ENCODE results near the gene MLPH. TPM values are rescaled to one million over a fixed set of nuclear protein-coding genes. Genes with fewer than 3 reads are reported as not detected.

MLPH gene
- total and polyA plus RNA-seq, 4 donors = 71.0 to 295 (median 192) TPM

DNA sequence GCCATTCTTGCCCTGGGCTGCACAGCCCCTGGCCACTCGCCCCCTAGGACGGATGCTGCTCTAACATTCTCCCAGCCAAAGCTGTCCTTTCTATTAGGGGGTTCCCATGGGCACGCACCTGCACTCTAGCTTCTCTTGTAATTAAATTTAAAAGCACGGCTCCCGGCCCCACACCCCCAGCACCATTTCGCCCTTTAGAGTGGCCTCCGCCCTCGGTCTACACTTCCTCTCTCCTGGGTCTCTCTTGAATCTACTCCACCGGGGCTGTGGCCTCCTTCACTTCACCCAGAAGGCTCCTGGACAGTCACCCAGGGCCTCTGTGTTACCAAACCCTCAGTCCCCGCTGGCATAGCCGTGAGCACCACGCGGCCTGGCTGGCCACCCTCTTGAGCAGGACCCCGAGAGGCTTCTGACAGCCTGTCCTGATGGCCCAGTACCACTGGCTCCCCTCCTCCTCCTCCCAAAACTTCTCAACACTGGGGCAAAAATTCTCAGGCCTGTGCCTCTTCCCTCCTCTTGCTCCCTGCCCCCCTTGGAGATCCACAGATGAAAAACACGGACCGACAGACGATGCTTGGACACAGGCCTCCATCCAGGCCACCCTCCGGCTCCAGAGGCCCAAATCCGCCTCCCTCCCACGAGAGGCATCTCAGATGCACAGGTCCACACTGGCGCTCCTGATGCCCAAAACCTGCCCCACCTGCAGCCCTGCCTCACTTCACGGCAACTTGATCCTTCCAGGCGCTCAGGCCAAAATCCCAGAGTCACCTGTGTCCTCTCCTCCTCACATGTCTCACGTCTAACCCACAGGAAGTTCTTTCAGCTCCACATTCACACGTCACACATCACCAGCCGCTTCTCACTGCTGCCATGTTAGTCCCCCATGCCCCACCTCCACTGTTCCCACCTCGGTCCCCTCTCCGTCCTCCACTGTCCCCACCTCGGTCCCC, 110.4 kb downstream of the MLPH start:
- no peak overlapping the region for H3K4me3 ChIP-seq
- 88 to 89% methylated on average over 29 of the region's 29 CpGs for WGBS, 2 donors
- no peak for DNase-seq
- no peak overlapping the region for H3K27ac ChIP-seq (ENCODE audit: low read depth in 1 of 2, low read length in 1 of 2)
- no peaks in the 10 kb centered on the region for H3K9me3 ChIP-seq (ENCODE audit: control insufficient read depth in 4 of 4, insufficient read depth in 3 of 4, low read length in 3 of 4)
- no peaks in the 10 kb centered on the region for H3K36me3 ChIP-seq (ENCODE audit: control insufficient read depth in 4 of 4, insufficient read depth in 4 of 4, low read length in 4 of 4)
- H3K9ac ChIP-seq (ENCODE audit: insufficient read depth in 1 of 2, low read length in 2 of 2) = no peak overlapping the region
- TF ChIP-seq, protein P1, sequence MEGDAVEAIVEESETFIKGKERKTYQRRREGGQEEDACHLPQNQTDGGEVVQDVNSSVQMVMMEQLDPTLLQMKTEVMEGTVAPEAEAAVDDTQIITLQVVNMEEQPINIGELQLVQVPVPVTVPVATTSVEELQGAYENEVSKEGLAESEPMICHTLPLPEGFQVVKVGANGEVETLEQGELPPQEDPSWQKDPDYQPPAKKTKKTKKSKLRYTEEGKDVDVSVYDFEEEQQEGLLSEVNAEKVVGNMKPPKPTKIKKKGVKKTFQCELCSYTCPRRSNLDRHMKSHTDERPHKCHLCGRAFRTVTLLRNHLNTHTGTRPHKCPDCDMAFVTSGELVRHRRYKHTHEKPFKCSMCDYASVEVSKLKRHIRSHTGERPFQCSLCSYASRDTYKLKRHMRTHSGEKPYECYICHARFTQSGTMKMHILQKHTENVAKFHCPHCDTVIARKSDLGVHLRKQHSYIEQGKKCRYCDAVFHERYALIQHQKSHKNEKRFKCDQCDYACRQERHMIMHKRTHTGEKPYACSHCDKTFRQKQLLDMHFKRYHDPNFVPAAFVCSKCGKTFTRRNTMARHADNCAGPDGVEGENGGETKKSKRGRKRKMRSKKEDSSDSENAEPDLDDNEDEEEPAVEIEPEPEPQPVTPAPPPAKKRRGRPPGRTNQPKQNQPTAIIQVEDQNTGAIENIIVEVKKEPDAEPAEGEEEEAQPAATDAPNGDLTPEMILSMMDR (IDR thresholded peaks at IDR 0.05; ENCODE audit: control extremely low read depth, extremely low read depth) = no peak
- no peaks in the 10 kb centered on the region for H3K27me3 ChIP-seq (ENCODE audit: control insufficient read depth in 3 of 3, insufficient read depth in 3 of 3, low read length in 2 of 3)
- peaks cover 3 to 13% (median 5%) of the 10 kb centered on the region in 5 donors for H3K4me1 ChIP-seq (ENCODE audit: control insufficient read depth in 5 of 5, insufficient read depth in 5 of 5, low read length in 5 of 5)
- ATAC-seq (ENCODE audit: insufficient read depth, low FRiP score) = no peak

DNA sequence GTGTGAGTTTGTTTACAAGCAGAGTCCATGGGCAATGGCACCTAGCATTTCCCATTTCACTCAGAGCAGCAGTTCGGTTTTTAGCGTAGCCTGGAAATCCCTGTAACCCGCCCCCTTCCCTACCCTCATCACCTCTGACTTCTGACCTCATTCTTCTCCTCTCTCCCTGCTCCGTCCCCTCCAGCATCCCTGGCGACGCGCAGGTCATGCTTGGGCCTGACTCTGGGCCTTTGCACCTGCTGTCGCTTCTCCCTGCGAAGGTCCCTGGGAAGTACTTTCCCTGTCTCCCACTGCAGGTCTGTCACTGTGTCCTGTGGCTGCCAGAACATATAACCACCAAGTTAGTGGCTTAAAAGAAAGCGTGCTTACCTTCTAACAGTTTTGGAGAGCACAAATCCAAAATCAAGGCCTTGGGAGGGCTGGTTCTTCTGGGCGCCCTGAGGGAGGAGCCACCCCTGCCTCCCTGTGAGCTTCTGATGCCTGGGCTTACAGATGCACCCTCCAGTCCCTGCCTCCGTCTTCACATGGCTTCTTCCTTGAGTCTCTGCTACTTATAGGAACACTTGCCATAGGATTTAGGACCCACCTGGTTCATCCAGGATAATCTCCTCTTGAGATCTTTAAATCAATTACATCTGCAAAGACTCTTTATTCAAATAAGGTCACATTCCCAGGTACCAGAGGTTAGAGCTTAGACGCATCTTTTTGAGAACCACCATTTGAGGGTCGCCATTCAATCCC, 111.6 kb downstream of the MLPH start:
- WGBS, 2 donors = 83 to 95% methylated on average over 14 of the region's 14 CpGs
- DNase-seq (no peak), ATAC-seq (ENCODE audit: insufficient read depth, low FRiP score) (no peak)
- TF ChIP-seq, protein P1 (IDR thresholded peaks at IDR 0.05; ENCODE audit: control extremely low read depth, extremely low read depth) = no peak
- peaks cover 3 to 15% (median 9%) of the 10 kb centered on the region in 5 donors for H3K4me1 ChIP-seq (ENCODE audit: control insufficient read depth in 5 of 5, insufficient read depth in 5 of 5, low read length in 5 of 5)
- H3K27me3 ChIP-seq (ENCODE audit: control insufficient read depth in 3 of 3, insufficient read depth in 3 of 3, low read length in 2 of 3) = no peaks in the 10 kb centered on the region
- no peaks in the 10 kb centered on the region for H3K9me3 ChIP-seq (ENCODE audit: control insufficient read depth in 4 of 4, insufficient read depth in 3 of 4, low read length in 3 of 4)
- H3K4me3 ChIP-seq = no peak overlapping the region
- H3K36me3 ChIP-seq (ENCODE audit: control insufficient read depth in 4 of 4, insufficient read depth in 4 of 4, low read length in 4 of 4) = no peaks in the 10 kb centered on the region
- H3K9ac ChIP-seq (ENCODE audit: insufficient read depth in 1 of 2, low read length in 2 of 2) = no peak overlapping the region
- no peak overlapping the region for H3K27ac ChIP-seq (ENCODE audit: low read depth in 1 of 2, low read length in 1 of 2)

DNA sequence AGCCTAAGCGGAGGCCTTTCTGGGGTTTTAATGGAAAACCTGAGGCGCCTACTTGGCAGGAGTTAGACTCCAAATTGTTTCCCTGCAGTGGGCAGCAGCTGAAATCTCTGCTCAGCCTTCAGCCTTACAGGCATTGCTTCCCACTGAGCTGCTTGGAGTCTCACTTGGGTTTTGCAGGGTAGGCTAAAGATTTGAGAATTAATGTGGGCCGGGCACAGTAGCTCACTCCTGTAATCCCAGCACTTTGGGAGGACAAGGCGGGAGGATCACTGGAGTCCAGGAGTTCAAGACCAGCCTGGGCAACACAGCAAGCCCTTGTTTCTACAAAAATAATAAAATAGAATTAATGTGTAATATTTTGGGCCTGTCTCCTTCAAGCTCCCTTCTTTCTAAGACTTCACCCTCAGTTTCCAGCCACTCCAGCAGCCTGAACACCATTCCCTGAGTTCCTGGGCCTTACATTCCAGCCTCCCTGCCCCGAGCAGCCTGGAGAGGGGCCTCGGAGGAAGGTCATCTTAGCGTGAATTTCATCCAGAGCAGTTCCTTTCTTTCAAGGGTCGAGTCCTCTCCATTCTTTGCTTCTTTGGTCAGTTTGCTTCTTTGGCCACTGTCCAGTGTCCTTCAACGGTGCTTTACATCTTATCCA, 112.5 kb downstream of the MLPH start:
- 76 to 85% methylated on average over 9 of the region's 9 CpGs for WGBS, 2 donors
- Histone ChIP-seq H3K27ac (ENCODE audit: low read depth in 1 of 2, low read length in 1 of 2) (peak overlapping the region; percentile 49 to 75), H3K4me3 (no peak overlapping the region), H3K9ac (ENCODE audit: insufficient read depth in 1 of 2, low read length in 2 of 2) (no peak overlapping the region), H3K4me1 (ENCODE audit: control insufficient read depth in 5 of 5, insufficient read depth in 5 of 5, low read length in 5 of 5) (peaks cover 3 to 15% (median 7%) of the 10 kb centered on the region in 5 donors), H3K9me3 (ENCODE audit: control insufficient read depth in 4 of 4, insufficient read depth in 3 of 4, low read length in 3 of 4) (no peaks in the 10 kb centered on the region), H3K27me3 (ENCODE audit: control insufficient read depth in 3 of 3, insufficient read depth in 3 of 3, low read length in 2 of 3) (no peaks in the 10 kb centered on the region), H3K36me3 (ENCODE audit: control insufficient read depth in 4 of 4, insufficient read depth in 4 of 4, low read length in 4 of 4) (no peaks in the 10 kb centered on the region)
- no peak for DNase-seq
- ATAC-seq (ENCODE audit: insufficient read depth, low FRiP score) = no peak
- TF ChIP-seq, protein P1 (IDR thresholded peaks at IDR 0.05; ENCODE audit: control extremely low read depth, extremely low read depth) = no peak

Measured in lung (tissue), 12 donors.